HG03139 (cell line): ENCODE results near the gene CACNA1C.

ENCODE experiments used
- ATAC-seq: cut with Tn5 transposase; IDR thresholded peaks from one replicate; pipeline ENCODE4 v1.9.1; 2021; ENCODE audit not compliant: unreplicated experiment

CACNA1C gene

GRCh38 chr12:2631653-2632350 lies 579.0 kb downstream of the CACNA1C start:
- no peak for ATAC-seq

DNA sequence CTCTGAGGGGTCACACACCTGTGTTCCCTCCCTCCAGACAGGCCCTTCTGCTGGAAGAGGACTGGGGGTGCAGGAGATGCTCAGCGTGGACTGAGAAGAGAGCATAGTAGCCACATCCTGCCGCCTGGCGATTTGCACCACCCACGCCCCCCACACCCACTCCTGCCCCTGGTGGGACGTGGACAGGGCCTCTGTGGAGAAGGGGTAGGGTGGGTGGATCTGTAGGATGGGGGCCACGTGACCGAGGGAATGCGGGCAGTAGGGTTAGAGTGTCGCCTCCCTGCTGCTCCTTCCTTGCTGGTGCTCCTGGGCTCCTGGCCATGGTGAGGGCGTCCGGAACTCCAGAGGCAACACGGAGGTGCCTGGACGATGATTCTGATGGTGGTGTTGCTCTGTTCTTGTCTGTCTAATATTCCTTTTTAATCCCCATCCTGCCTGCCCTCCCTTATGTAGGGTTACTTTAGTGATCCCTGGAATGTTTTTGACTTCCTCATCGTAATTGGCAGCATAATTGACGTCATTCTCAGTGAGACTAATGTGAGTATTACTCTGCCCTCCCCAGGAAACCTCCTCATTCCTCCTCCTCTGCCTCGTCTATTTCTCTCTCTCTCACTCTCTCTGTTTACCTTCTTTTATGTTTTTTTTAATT lies 580.5 kb downstream of the CACNA1C start:
- no peak for ATAC-seq

- ATAC-seq: no peak
Measured at GRCh38 chr12:2633825-2634200, 581.0 kb downstream of the CACNA1C start.

DNA sequence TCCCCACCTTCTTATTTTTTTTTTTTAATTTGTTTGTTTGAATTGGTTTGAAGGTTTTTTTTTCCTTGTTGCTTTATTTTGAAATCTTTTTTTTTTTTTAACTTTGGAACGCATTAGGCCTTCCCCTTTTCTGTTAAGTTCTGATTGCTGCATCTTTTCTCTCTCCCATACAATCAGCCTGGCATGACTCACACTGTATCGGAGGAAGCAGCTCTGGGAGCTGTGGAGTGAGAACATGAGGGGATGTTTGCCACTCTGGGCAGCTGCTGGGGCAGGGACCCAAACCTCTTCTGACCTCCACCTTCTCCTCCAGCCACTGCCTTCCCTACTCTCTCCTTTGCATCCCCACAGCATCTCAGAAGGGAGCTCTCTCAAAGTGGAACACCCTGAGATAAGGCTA lies 581.7 kb downstream of the CACNA1C start:
- ATAC-seq: no peak

- ATAC-seq: no peak
Measured at GRCh38 chr12:2636741-2637340, 584.1 kb downstream of the CACNA1C start.

- ATAC-seq: no peak
Measured at GRCh38 chr12:2637371-2637770, 584.6 kb downstream of the CACNA1C start.

DNA sequence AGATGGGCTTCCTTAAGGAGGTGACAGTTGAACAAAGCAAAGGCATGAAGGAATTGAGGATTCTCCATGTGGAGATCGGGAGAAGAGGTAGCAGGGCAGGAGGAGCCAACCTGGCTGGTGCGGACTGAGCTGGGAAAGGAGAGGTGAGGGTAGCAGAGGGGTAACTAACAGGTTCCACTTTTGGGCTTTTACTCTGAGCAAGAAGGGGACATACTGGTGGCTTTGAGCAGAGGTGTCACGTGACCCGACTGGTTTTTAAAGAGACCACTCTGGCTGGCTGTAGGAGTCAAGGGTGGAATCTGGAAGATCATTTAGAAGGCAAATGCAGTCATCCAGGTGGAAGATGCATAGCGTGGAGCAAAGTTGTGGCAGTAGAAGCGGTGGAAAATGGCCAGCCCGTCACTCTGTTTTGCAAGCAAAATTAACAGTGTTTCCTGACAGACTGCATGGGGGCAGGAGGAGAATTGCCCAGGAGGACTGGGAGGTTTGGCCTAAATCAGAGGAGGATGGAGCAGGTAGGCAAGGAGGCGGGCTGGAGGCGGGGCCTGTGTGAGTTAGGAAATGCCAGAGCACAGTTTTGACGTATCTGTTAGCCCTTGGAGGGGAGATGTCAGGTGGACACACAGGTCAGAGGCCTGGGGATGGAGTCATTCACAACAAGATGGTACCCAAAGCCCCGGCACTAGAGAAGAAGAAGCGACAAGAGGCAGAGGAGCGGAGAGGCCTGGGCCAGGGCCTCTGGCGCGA lies 585.7 kb downstream of the CACNA1C start:
- no peak for ATAC-seq

GRCh38 chr12:2639020-2639298 lies 586.2 kb downstream of the CACNA1C start:
- ATAC-seq: no peak

- no peak for ATAC-seq
Measured at GRCh38 chr12:2640281-2640680, 587.5 kb downstream of the CACNA1C start.

- ATAC-seq: no peak
Measured at GRCh38 chr12:2640709-2641108, 587.9 kb downstream of the CACNA1C start.

DNA sequence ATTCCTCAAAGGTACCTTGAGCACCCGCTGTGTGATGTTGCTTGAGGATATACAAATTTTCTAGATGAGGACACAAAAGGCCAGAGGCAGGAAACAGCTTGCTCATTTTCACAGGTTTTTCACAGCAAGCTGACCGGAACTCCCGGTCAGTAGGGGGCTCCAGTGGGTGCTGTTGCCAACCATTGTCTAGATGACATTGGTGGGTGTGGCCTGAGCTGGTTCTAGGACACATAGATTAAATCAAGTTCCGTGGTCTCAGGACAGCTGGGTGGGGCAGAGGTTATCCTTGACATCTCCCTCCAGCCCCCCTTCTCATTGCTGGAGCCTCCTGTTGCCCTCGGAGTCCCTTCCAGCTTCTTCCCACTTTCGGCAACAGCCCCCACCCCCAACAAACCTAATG lies 588.4 kb downstream of the CACNA1C start:
- ATAC-seq: no peak

DNA sequence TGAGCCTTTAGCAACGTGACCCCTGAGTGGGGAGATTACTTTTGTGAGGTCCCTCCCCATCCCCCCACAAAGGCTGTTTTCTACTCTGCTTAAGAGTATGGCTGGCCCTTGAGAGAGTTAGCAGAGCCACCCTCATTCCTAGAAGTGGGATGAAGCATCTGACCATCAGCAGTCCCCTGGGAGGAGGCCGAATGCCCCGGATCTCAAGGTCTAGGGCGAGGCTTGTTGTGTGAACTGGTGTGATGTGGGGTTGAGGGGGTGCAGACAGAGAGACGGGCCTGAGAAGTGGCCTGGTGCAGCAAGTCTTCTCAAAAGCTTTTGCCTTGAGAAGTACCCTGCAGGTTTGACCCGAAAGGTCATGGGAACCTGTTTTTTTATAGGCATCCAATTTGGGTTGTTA lies 589.0 kb downstream of the CACNA1C start:
- ATAC-seq: no peak

- no peak for ATAC-seq
Measured at GRCh38 chr12:2642176-2642892, 589.5 kb downstream of the CACNA1C start.

DNA sequence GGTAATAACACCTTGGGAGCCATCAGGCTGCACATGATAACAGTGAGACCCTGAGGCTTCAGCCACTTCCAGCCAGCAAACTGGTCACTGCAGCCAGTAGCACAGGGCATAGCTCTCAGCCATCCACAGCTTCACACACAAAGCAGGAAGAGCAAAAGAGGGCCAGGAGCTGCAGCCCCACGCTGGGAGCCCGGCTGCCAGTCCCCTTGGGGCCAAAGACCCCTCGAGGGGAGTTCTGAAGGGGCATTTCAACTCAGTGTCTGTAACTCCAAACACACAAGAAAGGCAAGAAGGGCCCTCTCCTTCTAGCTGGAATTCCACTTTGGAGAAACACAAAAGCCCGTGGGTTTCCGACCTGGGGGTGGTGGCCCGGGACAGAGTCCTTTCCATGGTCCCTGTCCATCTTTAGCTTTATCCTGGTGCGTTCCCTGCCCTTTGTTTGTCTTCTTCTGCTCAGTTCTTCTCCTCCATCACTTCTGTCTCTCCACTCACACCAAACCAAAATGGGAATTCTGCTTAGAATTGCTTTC lies 590.2 kb downstream of the CACNA1C start:
- no peak for ATAC-seq

GRCh38 chr12:2643576-2644135 lies 590.9 kb downstream of the CACNA1C start:
- no peak for ATAC-seq

DNA sequence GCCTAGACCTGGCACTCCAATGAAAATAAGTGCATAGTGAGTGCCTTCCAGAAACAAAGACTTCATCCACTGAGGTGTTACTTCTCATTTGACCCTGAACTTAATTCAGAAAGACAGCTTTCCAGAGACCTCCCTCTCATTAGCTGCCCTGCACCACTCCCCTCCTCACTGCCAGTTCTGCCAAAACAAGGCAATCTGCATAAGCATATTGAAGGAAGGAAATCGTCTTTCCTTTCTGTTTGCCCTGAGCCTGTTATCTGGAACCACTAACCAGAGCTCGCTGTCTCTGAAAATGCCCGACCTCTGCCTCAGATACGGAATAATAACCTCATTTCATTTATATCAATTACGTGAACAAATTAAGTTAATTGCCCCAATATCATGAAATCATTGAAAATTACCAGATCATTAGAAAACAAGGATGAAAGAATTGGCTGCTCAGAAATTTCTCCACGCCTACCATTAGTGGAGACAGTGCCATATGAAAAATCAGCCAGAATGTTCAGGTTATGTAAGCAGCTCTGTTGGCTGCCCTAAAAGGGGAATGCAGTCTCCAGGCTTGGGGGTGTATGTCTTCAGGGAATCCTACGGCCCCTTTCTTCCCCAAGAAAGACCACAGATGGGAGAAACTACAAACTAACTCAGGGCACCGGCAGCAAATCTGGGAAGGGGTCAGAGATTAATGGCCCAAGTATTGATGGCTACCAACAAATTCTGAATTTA lies 592.1 kb downstream of the CACNA1C start:
- no peak for ATAC-seq

GRCh38 chr12:2645460-2645859 lies 592.7 kb downstream of the CACNA1C start:
- no peak for ATAC-seq

- no peak for ATAC-seq
Measured at GRCh38 chr12:2646341-2646740, 593.6 kb downstream of the CACNA1C start.

GRCh38 chr12:2647186-2647585 lies 594.4 kb downstream of the CACNA1C start:
- no peak for ATAC-seq

DNA sequence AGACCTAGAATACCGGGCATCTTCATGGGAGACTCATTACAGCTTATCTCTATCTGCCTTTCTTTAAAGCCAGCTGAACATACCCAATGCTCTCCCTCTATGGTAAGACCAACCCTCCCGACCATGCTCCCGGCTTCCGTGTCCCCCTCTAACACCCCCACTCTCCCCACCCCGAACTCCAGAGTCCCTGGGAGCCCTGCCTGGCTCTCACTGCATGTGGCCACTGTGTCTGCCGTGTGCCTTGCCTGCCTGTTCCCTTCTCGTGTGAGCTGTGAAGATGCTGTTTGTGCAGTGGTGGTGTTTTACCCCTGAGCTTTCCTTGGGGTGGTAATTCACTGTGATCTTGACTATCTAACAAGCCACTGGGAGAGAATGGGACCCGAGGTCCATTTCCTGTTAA lies 595.6 kb downstream of the CACNA1C start:
- ATAC-seq: no peak
